Measurements from ENCODE around the gene CHIC1.
A peak's percentile ranks its signal among the peaks of the same experiment; 100 is the strongest.
"Not testable (repeated sequence)": the region's sequence is repeated elsewhere in the genome, so short reads cannot be mapped to it uniquely, and the experiment has no call there.

Gene CHIC1

GRCh38 chrX:73562984-73563737, at the start of gene CHIC1:
Gene CHIC1, plus strand, starts transcription at chrX:73563197. Its CDS starts 88 bp downstream, at chrX:73563285.
- intact Hi-C loops (cut with DNase I), result no loop called here
- DNase-seq, result peak; percentile 34 to 86 (median 73)

- DNase-seq; intact Hi-C loops (cut with DNase I): not testable (repeated sequence)
Measured at GRCh38 chrX:73522823-73523222, 40.2 kb upstream of the CHIC1 start.

GRCh38 chrX:73524906-73525305, 38.1 kb upstream of the CHIC1 start:
- DNase-seq, result no peak
- intact Hi-C loops (cut with DNase I), result no loop called here

GRCh38 chrX:73525928-73526690, 36.9 kb upstream of the CHIC1 start:
- intact Hi-C loops (cut with DNase I), result no loop called here
- peak in 1 of 42 donors; percentile 18 for DNase-seq

GRCh38 chrX:73531655-73532054, 31.3 kb upstream of the CHIC1 start:
- intact Hi-C loops (cut with DNase I); DNase-seq: not testable (repeated sequence)

- no peak for DNase-seq
- intact Hi-C loops (cut with DNase I), result no loop called here
Measured at GRCh38 chrX:73556159-73556558, 6.8 kb upstream of the CHIC1 start.

GRCh38 chrX:73561801-73562200, 1.2 kb upstream of the CHIC1 start:
- intact Hi-C loops (cut with DNase I), result no loop called here
- no peak for DNase-seq

- intact Hi-C loops (cut with DNase I), result no loop called here
- no peak for DNase-seq
Measured at GRCh38 chrX:73562458-73562857, 539 bp upstream of the CHIC1 start.

- intact Hi-C loops (cut with DNase I), result no loop called here
- DNase-seq, result no peak
Measured at GRCh38 chrX:73563738-73564068, 706 bp downstream of the CHIC1 start.

GRCh38 chrX:73577361-73577760, 14.4 kb downstream of the CHIC1 start:
- DNase-seq, result peak in 9 of 42 donors; percentile 1 to 45 (median 7)
- intact Hi-C loops (cut with DNase I), result no loop called here

- intact Hi-C loops (cut with DNase I), result no loop called here
- DNase-seq, result no peak
Measured at GRCh38 chrX:73581002-73581628, 18.1 kb downstream of the CHIC1 start.

- intact Hi-C loops (cut with DNase I); DNase-seq: not testable (repeated sequence)
Measured at GRCh38 chrX:73597758-73598157, 34.8 kb downstream of the CHIC1 start.

GRCh38 chrX:73615022-73615421, 52.0 kb downstream of the CHIC1 start:
- intact Hi-C loops (cut with DNase I), result no loop called here
- no peak for DNase-seq

GRCh38 chrX:73641669-73642068, 78.7 kb downstream of the CHIC1 start:
- DNase-seq; intact Hi-C loops (cut with DNase I): not testable (repeated sequence)

GRCh38 chrX:73647212-73647611, 84.2 kb downstream of the CHIC1 start:
- DNase-seq, result no peak
- intact Hi-C loops (cut with DNase I), result no loop called here

GRCh38 chrX:73647632-73648322, 84.8 kb downstream of the CHIC1 start:
- intact Hi-C loops (cut with DNase I), result no loop called here

GRCh38 chrX:73661322-73661721, 98.3 kb downstream of the CHIC1 start:
- intact Hi-C loops (cut with DNase I); DNase-seq: not testable (repeated sequence)

More at GRCh38 chrX:73647632-73648322, 84.8 kb downstream of the CHIC1 start:
- no peak for DNase-seq

- peak in 1 of 42 donors; percentile 39 for DNase-seq
- intact Hi-C loops (cut with DNase I), result no loop called here
Measured at GRCh38 chrX:73668779-73669178, 105.8 kb downstream of the CHIC1 start.

GRCh38 chrX:73681408-73681807, 118.4 kb downstream of the CHIC1 start:
- DNase-seq, result no peak
- intact Hi-C loops (cut with DNase I), result no loop called here

Measured in head of caudate nucleus (tissue), 42 donors.